SK-N-SH (cell line): Measurements from ENCODE around the gene VSIG2.

Experiments
- CTCF ChIP-seq: fragments of 200-600 bp; sonication (generic); IDR thresholded peaks from 2 replicates; pipeline ENCODE4 v1.6.1; 2017; ENCODE audit warnings: antibody characterized with exemption, mild to moderate bottlenecking, moderate library complexity
- SMC3 ChIP-seq: IDR thresholded peaks from 2 replicates; pipeline ENCODE4 v1.6.1; 2012; ENCODE audit warnings: low read depth, low read length, improper control_type of control experiment
- TEAD4 ChIP-seq: IDR thresholded peaks from 2 replicates; pipeline ENCODE4 v1.4.0; 2012; ENCODE audit warnings: mild to moderate bottlenecking, borderline replicate concordance; ENCODE audit not compliant: insufficient read depth

GRCh38 chr11:124766156-124766555, 14.1 kb upstream of the VSIG2 start:
- TF ChIP-seq CTCF (no peak), SMC3 (no peak), TEAD4 (no peak)
